ENCODE measurements around the gene MAML3.

Gene MAML3

DNA sequence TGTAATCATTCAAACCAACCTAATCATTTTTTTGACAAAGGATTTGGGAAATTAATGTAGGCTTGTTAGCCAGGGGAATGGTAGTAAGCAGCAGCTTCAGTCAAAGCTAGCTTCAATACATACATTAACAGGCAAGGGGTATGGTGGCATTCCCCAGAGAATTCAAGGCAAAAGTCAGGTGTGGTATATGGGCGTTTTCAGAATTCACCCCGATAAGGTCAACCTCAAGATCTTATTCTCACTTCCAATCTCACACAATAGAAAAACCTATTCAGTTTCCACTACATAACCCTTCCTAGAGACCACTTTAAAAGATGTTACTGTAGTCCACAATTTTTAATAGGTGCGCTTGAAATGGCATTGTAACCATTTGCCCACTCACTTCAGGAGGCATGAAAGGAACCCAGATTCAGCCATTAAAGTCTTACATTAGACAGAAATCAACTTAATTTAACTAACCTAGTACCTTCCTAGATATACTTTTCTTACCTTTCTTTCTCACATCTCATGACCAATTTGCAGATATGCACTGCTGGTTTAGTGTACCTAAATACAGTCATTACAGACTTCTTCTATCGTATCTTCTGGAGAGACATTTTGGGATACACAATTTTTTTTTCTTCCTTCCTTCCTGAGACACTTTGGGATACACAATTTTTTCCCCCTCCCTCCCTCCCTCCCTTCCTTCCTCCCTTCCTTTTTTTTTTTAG lies 34.9 kb downstream of the MAML3 start:
- FAIRE-seq, result no peak
- TF ChIP-seq, protein P1, sequence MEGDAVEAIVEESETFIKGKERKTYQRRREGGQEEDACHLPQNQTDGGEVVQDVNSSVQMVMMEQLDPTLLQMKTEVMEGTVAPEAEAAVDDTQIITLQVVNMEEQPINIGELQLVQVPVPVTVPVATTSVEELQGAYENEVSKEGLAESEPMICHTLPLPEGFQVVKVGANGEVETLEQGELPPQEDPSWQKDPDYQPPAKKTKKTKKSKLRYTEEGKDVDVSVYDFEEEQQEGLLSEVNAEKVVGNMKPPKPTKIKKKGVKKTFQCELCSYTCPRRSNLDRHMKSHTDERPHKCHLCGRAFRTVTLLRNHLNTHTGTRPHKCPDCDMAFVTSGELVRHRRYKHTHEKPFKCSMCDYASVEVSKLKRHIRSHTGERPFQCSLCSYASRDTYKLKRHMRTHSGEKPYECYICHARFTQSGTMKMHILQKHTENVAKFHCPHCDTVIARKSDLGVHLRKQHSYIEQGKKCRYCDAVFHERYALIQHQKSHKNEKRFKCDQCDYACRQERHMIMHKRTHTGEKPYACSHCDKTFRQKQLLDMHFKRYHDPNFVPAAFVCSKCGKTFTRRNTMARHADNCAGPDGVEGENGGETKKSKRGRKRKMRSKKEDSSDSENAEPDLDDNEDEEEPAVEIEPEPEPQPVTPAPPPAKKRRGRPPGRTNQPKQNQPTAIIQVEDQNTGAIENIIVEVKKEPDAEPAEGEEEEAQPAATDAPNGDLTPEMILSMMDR (IDR thresholded peaks at IDR 0.05; ENCODE audit: insufficient read depth, missing control alignments), result no peak
- DNase-seq (ENCODE audit: insufficient read length, low spot score), result no peak

DNA sequence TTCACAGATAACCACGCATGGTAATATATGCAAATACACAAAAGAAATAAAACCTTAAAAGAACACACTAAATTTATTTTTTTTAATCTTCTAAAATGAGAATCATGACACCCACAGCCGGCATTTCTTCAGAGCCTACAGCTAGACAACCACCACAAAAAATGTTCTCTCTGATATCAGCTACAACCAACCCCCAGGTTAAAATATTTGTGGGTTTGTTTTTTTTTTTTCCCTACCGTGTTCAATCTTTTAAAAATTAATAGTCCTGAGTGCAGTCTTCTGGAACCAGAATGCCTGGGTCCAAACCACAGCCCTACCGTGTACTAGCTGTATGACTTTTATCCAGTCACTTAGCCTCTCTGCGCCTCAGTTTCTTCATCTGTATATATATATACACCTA lies 36.0 kb downstream of the MAML3 start:
- FAIRE-seq (no peak), DNase-seq (ENCODE audit: insufficient read length, low spot score) (no peak)
- TF ChIP-seq, protein P1 (IDR thresholded peaks at IDR 0.05; ENCODE audit: insufficient read depth, missing control alignments), result no peak

DNA sequence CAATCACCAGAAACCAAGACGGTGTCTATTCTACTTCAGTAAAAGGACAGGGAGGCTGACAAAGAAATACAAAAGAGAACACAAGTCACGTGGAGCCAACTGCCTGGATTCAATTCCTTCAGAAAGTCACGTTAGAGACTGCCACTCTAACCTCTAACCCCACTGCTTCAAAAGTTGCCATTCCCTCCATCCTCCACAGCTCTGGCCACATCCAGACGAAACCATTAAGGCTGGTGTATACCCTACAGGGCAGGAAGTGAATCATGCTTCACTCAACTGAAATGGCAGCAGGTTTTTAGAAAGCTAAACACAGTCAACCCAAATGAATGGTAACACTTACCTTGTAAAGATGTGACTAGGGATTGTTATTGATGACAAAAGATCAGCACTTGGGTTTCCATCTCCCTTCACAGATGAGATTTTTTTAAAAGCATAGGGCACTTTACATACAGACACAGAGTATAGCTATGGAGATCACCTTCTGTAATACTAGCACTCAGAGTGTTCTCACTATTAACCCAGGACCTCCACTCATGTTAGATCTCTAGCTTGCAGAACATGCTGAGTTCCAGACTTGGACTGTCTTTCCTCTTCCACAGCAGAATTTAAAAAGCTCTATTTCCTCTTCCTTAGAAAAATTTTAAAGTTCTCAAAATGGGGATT lies 37.4 kb downstream of the MAML3 start:
- FAIRE-seq (no peak), DNase-seq (ENCODE audit: insufficient read length, low spot score) (no peak)
- TF ChIP-seq, protein P1 (IDR thresholded peaks at IDR 0.05; ENCODE audit: insufficient read depth, missing control alignments), result no peak

DNA sequence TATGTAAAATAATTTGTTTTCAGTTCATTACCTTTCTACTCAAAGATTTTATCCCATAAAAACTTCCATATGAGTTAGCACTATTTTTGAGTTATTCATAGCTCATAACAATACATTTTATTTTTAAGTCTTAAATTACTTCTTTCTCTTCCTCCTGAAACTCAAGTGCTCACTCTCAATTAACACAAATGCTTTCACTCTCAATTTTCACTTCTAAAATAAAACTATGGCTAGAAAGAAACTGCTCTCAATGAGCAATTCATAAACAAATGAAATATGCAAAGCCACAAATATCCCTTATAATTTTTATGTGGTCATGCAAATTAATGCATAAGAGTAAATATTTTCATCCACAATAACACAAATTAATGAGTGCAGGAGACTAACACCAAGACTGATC lies 38.8 kb downstream of the MAML3 start:
- TF ChIP-seq, protein P1 (IDR thresholded peaks at IDR 0.05; ENCODE audit: insufficient read depth, missing control alignments), result no peak
- no peak for FAIRE-seq

DNA sequence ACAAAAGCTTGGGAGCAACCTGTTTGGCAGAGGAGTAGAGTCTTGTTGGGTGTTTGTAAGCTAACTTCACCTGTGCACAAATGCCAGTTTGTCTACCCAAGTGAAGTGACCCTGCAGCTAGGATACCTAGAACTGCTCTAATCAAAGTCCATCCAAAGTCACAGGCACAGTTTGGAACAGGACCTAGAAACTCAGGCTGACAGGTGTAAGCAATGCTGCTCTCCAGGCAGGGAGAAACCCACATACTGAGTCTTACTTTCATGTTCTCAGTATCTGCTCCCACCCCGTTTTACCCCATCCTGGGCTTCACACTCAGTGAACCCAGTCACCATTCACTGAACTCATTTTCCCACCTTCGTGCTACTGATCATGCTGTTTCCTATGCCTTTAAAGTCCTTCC lies 40.3 kb downstream of the MAML3 start:
- TF ChIP-seq, protein P1 (IDR thresholded peaks at IDR 0.05; ENCODE audit: insufficient read depth, missing control alignments), result no peak
- FAIRE-seq (no peak), DNase-seq (ENCODE audit: insufficient read length, low spot score) (no peak)

More for the DNA sequence above, 38.8 kb downstream of the MAML3 start:
- no peak for DNase-seq (ENCODE audit: insufficient read length, low spot score)

DNA sequence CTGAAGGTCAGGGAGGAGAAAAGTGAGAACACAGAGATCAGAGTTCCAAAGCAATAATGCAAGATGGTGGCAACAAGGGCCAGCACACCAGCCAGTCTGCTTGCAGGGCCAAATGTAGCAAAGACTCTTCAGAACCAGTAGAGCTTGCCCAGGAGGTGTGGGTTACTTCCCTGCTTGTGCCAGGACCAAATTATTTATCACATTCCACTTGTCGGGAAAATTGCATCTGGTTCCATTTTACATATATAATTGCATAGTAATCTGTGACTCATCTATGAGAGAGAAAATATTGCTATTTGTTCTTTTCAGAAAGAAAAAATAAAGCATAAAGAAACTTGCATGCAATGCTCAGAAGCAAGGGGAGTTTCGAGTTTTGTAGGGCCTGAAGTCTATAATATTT lies 41.4 kb downstream of the MAML3 start:
- DNase-seq (ENCODE audit: insufficient read length, low spot score) (no peak), FAIRE-seq (no peak)
- TF ChIP-seq, protein P1 (IDR thresholded peaks at IDR 0.05; ENCODE audit: insufficient read depth, missing control alignments), result no peak

DNA sequence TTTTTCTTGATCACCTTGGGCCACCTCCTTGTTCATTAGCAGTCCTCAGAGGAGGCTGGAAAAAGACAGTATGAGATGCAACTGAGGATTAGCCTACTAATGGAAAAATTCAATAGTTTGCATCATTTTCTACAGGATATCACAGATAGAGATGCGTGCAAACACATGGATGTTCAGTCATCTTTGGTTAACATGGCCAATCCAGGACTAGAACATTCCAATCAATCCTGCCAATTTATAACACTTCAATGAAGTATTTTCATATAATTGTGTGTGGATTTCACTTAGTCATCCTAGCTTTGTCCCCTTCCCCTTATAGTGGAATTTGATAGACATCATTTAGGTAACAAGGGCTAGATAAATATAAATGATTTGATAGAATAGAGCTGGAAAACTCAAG lies 42.7 kb downstream of the MAML3 start:
- DNase-seq (ENCODE audit: insufficient read length, low spot score), result no peak
- FAIRE-seq, result no peak
- TF ChIP-seq, protein P1 (IDR thresholded peaks at IDR 0.05; ENCODE audit: insufficient read depth, missing control alignments), result no peak
